ENCODE data around the gene RPAP2. TPM values are rescaled to one million over a fixed set of nuclear protein-coding genes. Genes with fewer than 3 reads are reported as not detected.

RPAP2 gene
- total and polyA plus RNA-seq, 8 donors: 19.3 to 33.8 (median 29.7) TPM

DNA sequence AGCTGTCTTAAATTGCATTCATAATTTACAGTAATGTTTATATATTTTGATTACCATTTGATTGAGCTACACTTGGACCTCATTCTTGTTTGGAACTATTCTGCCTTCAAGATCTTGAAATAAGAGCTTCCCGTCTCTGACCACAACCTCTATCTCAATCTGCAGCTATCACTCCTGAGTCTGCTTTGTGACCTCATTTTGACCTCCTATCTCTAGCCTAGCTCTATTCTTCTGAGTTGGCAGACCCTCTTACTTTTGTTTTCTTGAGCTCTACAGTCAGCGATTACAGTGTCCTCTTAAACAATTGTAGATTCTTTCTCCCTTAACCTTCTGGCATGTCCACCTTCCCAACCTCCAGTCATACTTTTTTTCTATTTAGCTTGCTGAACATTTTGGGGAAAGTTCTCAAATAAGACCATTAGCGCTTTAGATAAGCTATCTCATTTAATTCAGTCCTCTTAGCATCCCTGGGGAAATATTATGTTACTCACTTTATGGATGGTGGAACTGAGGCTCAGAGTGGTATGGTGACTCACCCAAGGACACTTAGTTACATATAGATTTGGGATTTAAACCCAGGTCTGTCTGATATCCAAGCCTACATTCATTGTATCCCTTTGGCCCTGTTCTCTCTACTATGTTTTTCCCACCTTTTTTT lies 19.1 kb downstream of the RPAP2 start:
- ATAC-seq: no peak
- no peaks in the 10 kb centered on the region for H3K27me3 ChIP-seq
- H3K4me1 ChIP-seq: no peaks in the 10 kb centered on the region
- H3K4me3 ChIP-seq: no peak overlapping the region
- H3K27ac ChIP-seq: no peak overlapping the region
- peaks cover 0 to 27% of the 10 kb centered on the region in 2 donors for H3K36me3 ChIP-seq
- TF ChIP-seq, protein P1, sequence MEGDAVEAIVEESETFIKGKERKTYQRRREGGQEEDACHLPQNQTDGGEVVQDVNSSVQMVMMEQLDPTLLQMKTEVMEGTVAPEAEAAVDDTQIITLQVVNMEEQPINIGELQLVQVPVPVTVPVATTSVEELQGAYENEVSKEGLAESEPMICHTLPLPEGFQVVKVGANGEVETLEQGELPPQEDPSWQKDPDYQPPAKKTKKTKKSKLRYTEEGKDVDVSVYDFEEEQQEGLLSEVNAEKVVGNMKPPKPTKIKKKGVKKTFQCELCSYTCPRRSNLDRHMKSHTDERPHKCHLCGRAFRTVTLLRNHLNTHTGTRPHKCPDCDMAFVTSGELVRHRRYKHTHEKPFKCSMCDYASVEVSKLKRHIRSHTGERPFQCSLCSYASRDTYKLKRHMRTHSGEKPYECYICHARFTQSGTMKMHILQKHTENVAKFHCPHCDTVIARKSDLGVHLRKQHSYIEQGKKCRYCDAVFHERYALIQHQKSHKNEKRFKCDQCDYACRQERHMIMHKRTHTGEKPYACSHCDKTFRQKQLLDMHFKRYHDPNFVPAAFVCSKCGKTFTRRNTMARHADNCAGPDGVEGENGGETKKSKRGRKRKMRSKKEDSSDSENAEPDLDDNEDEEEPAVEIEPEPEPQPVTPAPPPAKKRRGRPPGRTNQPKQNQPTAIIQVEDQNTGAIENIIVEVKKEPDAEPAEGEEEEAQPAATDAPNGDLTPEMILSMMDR (IDR thresholded peaks at IDR 0.05): no peak
- DNase-seq: no peak
- intact Hi-C loops (cut with DNase I): no loop called here
- H3K9me3 ChIP-seq: no peaks in the 10 kb centered on the region

DNA sequence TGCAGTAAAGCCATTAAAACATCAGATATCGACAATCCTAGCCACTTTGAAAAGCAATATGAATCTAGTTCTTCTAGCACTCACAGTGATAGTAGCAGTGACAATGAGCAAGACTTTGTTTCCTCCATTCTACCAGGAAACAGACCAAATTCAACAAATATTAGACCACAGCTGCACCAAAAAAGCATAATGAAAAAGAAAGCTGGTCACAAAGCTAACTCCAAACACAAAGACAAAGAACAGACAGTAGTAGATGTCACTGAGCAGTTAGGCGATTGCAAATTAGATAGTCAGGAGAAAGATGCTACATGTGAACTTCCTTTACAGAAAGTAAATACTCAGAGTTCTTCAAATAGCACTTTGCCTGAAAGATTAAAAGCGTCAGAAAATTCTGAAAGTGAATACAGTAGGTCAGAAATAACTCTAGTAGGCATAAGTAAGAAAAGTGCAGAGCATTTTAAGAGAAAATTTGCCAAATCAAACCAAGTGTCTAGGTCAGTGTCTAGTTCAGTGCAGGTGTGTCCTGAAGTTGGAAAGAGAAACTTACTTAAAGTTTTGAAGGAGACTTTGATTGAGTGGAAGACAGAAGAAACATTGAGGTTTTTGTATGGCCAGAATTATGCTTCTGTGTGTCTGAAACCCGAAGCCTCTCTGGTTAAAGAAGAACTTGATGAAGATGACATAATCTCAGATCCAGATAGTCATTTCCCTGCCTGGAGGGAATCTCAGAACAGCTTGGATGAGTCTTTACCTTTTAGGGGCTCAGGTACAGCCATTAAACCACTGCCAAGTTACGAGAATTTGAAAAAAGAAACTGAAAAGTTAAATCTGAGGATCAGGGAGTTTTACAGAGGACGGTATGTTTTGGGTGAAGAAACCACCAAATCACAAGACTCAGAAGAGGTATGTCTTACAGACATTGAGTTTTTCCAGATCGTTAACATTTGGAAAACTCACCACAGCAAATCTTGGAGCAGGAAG lies 24.9 kb downstream of the RPAP2 start:
- Histone ChIP-seq H3K27ac (no peak overlapping the region), H3K27me3 (no peaks in the 10 kb centered on the region), H3K4me3 (no peak overlapping the region), H3K9me3 (peaks cover 6 to 34% of the 10 kb centered on the region in 2 donors), H3K36me3 (peaks cover 0 to 75% of the 10 kb centered on the region in 2 donors), H3K4me1 (no peaks in the 10 kb centered on the region)
- DNase-seq (no peak), ATAC-seq (no peak)
- intact Hi-C loops (cut with DNase I): no loop called here
- TF ChIP-seq, protein P1 (IDR thresholded peaks at IDR 0.05): no peak

DNA sequence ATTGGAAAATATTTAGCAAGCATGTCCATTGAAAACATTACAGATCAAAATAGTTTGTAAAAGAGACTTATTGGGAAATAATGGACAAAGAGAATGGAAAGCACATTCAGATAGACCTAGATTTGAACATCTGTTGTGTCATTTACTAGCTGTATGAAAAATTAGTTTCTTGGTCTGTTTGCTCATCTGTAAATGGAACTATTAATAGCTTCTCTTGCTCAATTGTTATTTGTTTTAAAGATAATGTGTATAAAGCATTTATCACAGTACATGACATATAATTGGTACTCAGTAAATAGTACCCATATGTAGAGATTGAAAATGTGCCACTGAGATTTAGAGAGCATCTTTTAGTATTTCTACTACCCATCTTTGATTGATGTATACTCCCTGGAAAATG lies 25.9 kb downstream of the RPAP2 start:
- intact Hi-C loops (cut with DNase I): no loop called here
- DNase-seq: no peak

DNA sequence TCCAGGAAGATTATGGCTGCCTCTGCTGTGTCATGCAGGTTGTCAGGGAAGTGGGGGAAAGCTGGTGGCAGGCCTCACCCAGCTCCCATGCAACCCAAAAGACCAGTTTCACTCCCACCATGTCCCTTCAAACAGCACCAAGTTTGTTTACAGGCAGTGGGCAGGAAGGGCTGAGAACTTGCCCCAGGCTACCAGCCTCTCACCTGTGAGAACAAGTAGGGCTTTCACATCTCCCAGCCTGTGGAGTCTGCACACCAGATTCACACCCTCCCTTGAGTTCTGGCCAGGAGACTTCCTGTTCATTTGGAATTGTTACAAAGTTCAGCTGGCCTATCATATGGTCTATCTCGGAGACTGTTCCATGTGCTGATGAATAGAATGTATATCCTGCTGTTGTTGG lies 27.8 kb downstream of the RPAP2 start:
- H3K27me3 ChIP-seq: no peaks in the 10 kb centered on the region
- no peaks in the 10 kb centered on the region for H3K4me1 ChIP-seq
- peaks cover 0 to 73% of the 10 kb centered on the region in 2 donors for H3K36me3 ChIP-seq
- peaks cover 6 to 34% of the 10 kb centered on the region in 2 donors for H3K9me3 ChIP-seq
- H3K4me3 ChIP-seq: no peak overlapping the region
- intact Hi-C loops (cut with DNase I): no loop called here
- DNase-seq: no peak
- TF ChIP-seq, protein P1 (IDR thresholded peaks at IDR 0.05): no peak
- ATAC-seq: no peak
- no peak overlapping the region for H3K27ac ChIP-seq

More for the DNA sequence above, 25.9 kb downstream of the RPAP2 start:
- TF ChIP-seq, protein P1 (IDR thresholded peaks at IDR 0.05): no peak
- Histone ChIP-seq H3K36me3 (peaks cover 0 to 84% of the 10 kb centered on the region in 2 donors), H3K4me3 (no peak overlapping the region), H3K4me1 (no peaks in the 10 kb centered on the region), H3K9me3 (peaks cover 6 to 34% of the 10 kb centered on the region in 2 donors), H3K27ac (no peak overlapping the region), H3K27me3 (no peaks in the 10 kb centered on the region)
- no peak for ATAC-seq

- DNase-seq (no peak), ATAC-seq (no peak)
- no peak overlapping the region for H3K4me3 ChIP-seq
- H3K9me3 ChIP-seq: peaks cover 6 to 34% of the 10 kb centered on the region in 2 donors
- H3K36me3 ChIP-seq: peaks cover 0 to 63% of the 10 kb centered on the region in 2 donors
- TF ChIP-seq, protein P1 (IDR thresholded peaks at IDR 0.05): no peak
- H3K27me3 ChIP-seq: no peaks in the 10 kb centered on the region
- no peak overlapping the region for H3K27ac ChIP-seq
- H3K4me1 ChIP-seq: no peaks in the 10 kb centered on the region
- intact Hi-C loops (cut with DNase I): no loop called here
Observed at GRCh38 chr1:92327794-92328193, 28.9 kb downstream of the RPAP2 start.

Data from left lung (tissue), 10 donors.